Sigmoid colon (tissue), 7 donors: Measurements from ENCODE around the gene DAPK1. TPM values are rescaled to one million over a fixed set of nuclear protein-coding genes. Genes with fewer than 3 reads are reported as not detected.

Experiments used
- DNase-seq: peaks from one replicate; pipeline ENCODE4 v3.0.0-alpha.2; 2019
- H3K27ac ChIP-seq, 4 donors: fragments of 200-600 bp; sonication (generic); one replicate each; pipeline ENCODE4 v1.5.1; 2016 to 2019; ENCODE audit warnings: mild to moderate bottlenecking in 1 of 4
- H3K27me3 ChIP-seq, 3 donors: fragments of 200-600 bp; sonication (generic); one replicate each; pipeline ENCODE4 v1.5.1; 2019; ENCODE audit warnings: mild to moderate bottlenecking in 1 of 3
- H3K36me3 ChIP-seq, 4 donors: fragments of 200-600 bp; sonication (generic); one replicate each; pipeline ENCODE4 v1.5.1; 2016 to 2019
- H3K4me1 ChIP-seq, 4 donors: fragments of 200-600 bp; sonication (generic); one replicate each; pipeline ENCODE4 v1.5.1; 2017 to 2019
- H3K4me3 ChIP-seq, 4 donors: fragments of 200-600 bp; sonication (generic); one replicate each; pipeline ENCODE4 v1.5.1; 2017 to 2019; ENCODE audit warnings: mild to moderate bottlenecking in 2 of 4, moderate library complexity in 1 of 4
- H3K9me3 ChIP-seq, 4 donors: fragments of 200-600 bp in 3 of 4; sonication (generic) in 3 of 4; one replicate each; pipeline versions ENCODE4 v1.5.1 to v1.6.1; 2013 to 2019
- EP300 ChIP-seq, 4 donors: sonication (generic); formaldehyde crosslinking; IDR thresholded peaks; one replicate each; pipeline ENCODE4 v1.6.1; 2017; ENCODE audit warnings: antibody characterized with exemption in 4 of 4
- POLR2A ChIP-seq, 2 donors: fragments of 450-650 bp; IDR thresholded peaks; one replicate each; pipeline ENCODE4 v1.6.1; 2016; ENCODE audit warnings: antibody characterized with exemption in 2 of 2, mild to moderate bottlenecking in 2 of 2, moderate library complexity in 2 of 2
- POLR2AphosphoS5 ChIP-seq, 4 donors: sonication (generic); formaldehyde crosslinking; IDR thresholded peaks; one replicate each; pipeline ENCODE4 v1.6.1; 2017; ENCODE audit warnings: antibody characterized with exemption in 4 of 4
- WGBS, 2 donors: extraction: QIAGEN DNeasy Blood & Tissue Kit; methylation state at CpG; one replicate each; pipeline ENCODE4 v1.1.7; 2013; 5-methylcytosine and 5-hydroxymethylcytosine counted together
- intact Hi-C: fragments of 100-400 bp; cut with DNase I; formaldehyde crosslinking; loops from one replicate; pipeline ENCODE4 v1.15.1; 2023
- polyA plus RNA-seq, 3 donors: library from polyadenylated mRNA; stranded (reverse); fragments of 200-250 nt; gene quantifications; one replicate each; pipeline ENCODE4 v1.2.3, GENCODE V29; 2013
- total RNA-seq, 4 donors: library from RNA; depleted of rRNA; stranded (reverse); fragments of >200 nt; gene quantifications; one replicate each; pipeline ENCODE4 v1.1.0, GENCODE V29; 2016
- TF ChIP-seq, protein P1 (sequence below), 4 experiments: fragments of 450-650 bp in 3 of 4; fragments of 200-600 bp in 1 of 4; IDR thresholded peaks; one replicate each; pipeline ENCODE4 v1.5.1; 2016 to 2019; ENCODE audit warnings: antibody characterized with exemption in 4 of 4, mild to moderate bottlenecking in 3 of 4, moderate library complexity in 2 of 4
- donor health status: healthy with polysubstance abuse.
- donor health status: Bipolar disorder and iron deficiency.
- donor health status: healthy.

DAPK1 gene
- total and polyA plus RNA-seq, 7 donors = 4.8 to 92.5 (median 78.1) TPM

DNA sequence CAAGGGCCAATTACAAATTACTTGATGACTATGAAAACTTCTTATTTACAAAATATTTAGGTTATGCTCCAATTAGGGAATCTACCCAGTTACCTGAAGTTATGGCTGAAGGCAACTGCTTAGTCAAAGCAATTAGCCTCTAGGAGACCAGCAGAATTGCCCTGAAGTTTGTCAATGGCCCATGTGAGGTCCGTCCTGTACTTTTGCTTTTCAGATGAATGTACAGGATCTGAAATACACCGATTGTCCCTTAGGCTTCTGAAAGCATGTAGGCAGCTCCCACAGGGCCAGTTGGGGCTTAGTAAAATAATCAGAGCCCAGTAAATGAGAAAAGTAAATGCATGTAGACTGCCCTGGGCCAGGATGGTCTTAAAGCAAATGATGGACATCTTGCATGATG is 93.3 kb downstream of the DAPK1 start:
- no peak for TF ChIP-seq POLR2AphosphoS5 (IDR thresholded peaks at IDR 0.05)
- TF ChIP-seq EP300 (IDR thresholded peaks at IDR 0.05) = no peak
- TF ChIP-seq, protein P1, sequence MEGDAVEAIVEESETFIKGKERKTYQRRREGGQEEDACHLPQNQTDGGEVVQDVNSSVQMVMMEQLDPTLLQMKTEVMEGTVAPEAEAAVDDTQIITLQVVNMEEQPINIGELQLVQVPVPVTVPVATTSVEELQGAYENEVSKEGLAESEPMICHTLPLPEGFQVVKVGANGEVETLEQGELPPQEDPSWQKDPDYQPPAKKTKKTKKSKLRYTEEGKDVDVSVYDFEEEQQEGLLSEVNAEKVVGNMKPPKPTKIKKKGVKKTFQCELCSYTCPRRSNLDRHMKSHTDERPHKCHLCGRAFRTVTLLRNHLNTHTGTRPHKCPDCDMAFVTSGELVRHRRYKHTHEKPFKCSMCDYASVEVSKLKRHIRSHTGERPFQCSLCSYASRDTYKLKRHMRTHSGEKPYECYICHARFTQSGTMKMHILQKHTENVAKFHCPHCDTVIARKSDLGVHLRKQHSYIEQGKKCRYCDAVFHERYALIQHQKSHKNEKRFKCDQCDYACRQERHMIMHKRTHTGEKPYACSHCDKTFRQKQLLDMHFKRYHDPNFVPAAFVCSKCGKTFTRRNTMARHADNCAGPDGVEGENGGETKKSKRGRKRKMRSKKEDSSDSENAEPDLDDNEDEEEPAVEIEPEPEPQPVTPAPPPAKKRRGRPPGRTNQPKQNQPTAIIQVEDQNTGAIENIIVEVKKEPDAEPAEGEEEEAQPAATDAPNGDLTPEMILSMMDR (IDR thresholded peaks at IDR 0.05) = no peak
- TF ChIP-seq POLR2A (IDR thresholded peaks at IDR 0.05) = no peak
- Histone ChIP-seq H3K4me1 (peaks cover 0 to 64% (median 57%) of the 10 kb centered on the region in 4 donors), H3K27ac (no peak overlapping the region), H3K27me3 (no peaks in the 10 kb centered on the region), H3K9me3 (no peaks in the 10 kb centered on the region), H3K4me3 (no peak overlapping the region), H3K36me3 (no peaks in the 10 kb centered on the region)
- intact Hi-C loops = no loop called here
- no peak for DNase-seq
- WGBS, 2 donors = 92 to 94% methylated on average over 2 of the region's 2 CpGs

DNA sequence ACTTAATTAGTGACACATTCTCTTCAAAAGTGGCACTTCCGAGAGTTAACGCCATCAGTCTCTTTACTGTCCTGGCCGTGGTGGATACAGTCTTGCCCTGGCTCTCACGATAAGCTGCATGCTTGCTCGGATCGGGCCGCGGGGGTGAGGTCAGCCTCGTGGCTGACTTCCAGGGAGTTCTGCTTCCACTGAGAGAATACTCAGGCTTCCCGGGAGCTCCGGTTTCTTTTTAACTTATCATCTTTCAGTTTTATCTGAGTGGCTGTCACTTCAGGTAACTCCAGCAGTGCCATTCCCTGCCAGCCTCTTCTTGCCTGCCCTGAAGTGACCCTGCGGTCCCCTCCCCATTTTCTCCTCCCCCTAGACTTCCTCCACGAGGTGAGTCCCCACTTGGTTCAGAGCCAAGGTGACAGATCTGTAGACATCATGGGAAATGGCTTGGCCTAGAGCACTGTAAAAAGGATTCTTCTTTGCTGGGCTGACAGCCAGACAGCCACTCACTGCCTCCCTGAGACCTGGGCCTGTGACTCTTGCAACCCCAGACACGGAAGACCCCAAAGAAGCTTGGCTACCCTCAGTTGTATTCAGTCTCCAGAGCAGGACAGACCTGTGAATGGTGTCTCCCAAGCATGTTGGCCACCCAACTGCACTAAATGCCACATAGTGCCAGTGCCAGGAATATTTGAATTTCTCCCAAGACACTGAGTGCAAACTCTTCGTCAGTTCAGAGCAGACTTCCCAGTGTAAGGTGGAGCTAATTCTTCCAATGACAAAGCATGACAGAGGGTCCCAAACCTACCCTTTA is 95.1 kb downstream of the DAPK1 start:
- DNase-seq = peak; percentile 84
- H3K4me1 ChIP-seq = peaks cover 0 to 69% (median 65%) of the 10 kb centered on the region in 4 donors
- intact Hi-C loops = no loop called here
- WGBS, 2 donors = 63 to 76% methylated on average over 15 of the region's 15 CpGs
- TF ChIP-seq POLR2AphosphoS5 (IDR thresholded peaks at IDR 0.05) = no peak
- TF ChIP-seq, protein P1 (IDR thresholded peaks at IDR 0.05) = no peak
- TF ChIP-seq EP300 (IDR thresholded peaks at IDR 0.05) = no peak
- no peak for TF ChIP-seq POLR2A (IDR thresholded peaks at IDR 0.05)
- H3K27me3 ChIP-seq = no peaks in the 10 kb centered on the region
- no peaks in the 10 kb centered on the region for H3K9me3 ChIP-seq
- H3K27ac ChIP-seq = peak overlapping the region; percentile 78 to 86 (median 81)
- peak overlapping the region in 2 of 4 donors; percentile 12 to 16 for H3K4me3 ChIP-seq
- no peaks in the 10 kb centered on the region for H3K36me3 ChIP-seq

DNA sequence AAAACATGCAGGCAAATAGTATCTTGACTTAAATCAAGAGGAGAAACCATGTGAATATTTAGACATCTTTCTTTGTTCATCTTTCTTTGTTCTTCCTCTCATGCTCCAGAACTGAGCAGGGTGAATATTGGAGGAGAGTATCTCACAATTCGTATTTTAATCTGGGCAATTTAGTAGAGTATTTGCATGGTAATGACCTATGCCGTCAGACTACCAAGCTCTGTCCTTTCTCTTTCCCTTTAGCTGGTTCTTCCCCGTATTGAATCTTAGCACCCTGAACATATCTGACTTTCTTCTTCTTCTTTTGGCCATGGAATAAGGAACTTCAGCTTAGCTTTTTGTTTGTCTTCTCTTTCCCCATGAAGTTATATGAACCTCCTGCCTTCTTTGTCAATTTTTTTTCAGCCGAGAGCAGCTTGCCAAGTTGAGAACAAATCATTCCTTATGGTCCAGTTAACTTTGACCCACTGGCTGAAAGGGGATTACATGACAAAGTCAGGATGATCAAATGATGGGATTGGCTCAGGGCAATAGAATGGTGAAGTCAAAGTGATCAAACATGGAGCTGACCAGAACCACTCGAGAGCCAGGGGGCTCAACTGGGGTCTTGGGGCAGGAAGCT is 95.8 kb downstream of the DAPK1 start:
- peak overlapping the region; percentile 78 to 86 (median 81) for H3K27ac ChIP-seq
- 25 to 59% methylated on average over 5 of the region's 5 CpGs for WGBS, 2 donors
- H3K9me3 ChIP-seq = no peaks in the 10 kb centered on the region
- H3K27me3 ChIP-seq = no peaks in the 10 kb centered on the region
- H3K4me3 ChIP-seq = no peak overlapping the region
- intact Hi-C loops = no loop called here
- no peaks in the 10 kb centered on the region for H3K36me3 ChIP-seq
- DNase-seq = no peak
- TF ChIP-seq, protein P1 (IDR thresholded peaks at IDR 0.05) = no peak
- TF ChIP-seq EP300 (IDR thresholded peaks at IDR 0.05) = no peak
- TF ChIP-seq POLR2A (IDR thresholded peaks at IDR 0.05) = no peak
- TF ChIP-seq POLR2AphosphoS5 (IDR thresholded peaks at IDR 0.05) = no peak
- peaks cover 0 to 76% (median 72%) of the 10 kb centered on the region in 4 donors for H3K4me1 ChIP-seq

DNA sequence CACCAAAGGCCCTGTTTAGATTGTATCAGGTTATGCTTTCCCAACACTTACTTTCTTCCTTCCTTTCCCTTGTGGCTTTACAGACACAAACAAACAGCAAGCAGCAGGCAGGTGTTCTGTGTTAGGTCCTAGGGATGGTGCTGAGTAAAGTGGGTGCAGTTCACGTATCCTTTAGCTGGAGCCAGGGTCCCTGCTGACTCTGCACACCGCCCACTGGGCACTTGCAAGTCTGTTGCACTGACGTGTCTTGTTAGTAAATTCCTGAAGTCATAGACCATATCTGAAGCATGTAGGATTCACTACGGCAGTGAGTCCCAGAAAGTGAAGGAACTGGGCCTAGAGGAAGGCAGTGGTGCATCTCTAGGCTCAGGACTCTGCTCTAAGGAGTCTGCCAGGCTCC is 96.5 kb downstream of the DAPK1 start:
- H3K27me3 ChIP-seq = no peaks in the 10 kb centered on the region
- WGBS, 2 donors = 86 to 88% methylated on average over 4 of the region's 4 CpGs
- intact Hi-C loops = no loop called here
- peaks cover 0 to 83% (median 80%) of the 10 kb centered on the region in 4 donors for H3K4me1 ChIP-seq
- H3K9me3 ChIP-seq = no peaks in the 10 kb centered on the region
- no peaks in the 10 kb centered on the region for H3K36me3 ChIP-seq
- no peak for DNase-seq
- H3K27ac ChIP-seq = peak overlapping the region; percentile 78 to 86 (median 81)
- TF ChIP-seq POLR2AphosphoS5 (IDR thresholded peaks at IDR 0.05) = peak in 1 of 4 donors; percentile 19
- TF ChIP-seq POLR2A (IDR thresholded peaks at IDR 0.05) = no peak
- H3K4me3 ChIP-seq = no peak overlapping the region

DNA sequence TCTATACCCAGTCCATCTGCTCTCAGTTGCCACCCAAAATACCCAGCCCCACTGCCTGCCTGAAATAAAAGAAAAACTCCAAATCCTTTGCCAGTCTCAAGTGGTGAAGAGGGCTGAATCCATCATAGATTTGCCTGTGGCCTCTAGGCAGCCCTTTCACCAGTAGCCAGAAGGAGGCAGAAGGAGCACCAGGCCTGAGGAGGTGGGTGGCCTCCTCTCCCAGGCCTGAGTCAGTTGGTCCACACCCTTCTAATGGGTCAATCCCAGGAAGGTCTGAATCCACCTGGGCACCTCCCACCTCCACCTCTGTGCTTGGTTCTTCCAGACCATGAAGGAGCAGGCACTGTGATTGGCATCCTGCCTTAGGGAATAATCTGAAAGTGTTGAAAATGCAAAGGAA is 97.0 kb downstream of the DAPK1 start:
- Histone ChIP-seq H3K4me3 (no peak overlapping the region), H3K27ac (peak overlapping the region; percentile 78 to 86 (median 81)), H3K9me3 (no peaks in the 10 kb centered on the region), H3K27me3 (no peaks in the 10 kb centered on the region), H3K4me1 (peaks cover 0 to 88% (median 84%) of the 10 kb centered on the region in 4 donors), H3K36me3 (no peaks in the 10 kb centered on the region)
- no peak for DNase-seq
- TF ChIP-seq, protein P1 (IDR thresholded peaks at IDR 0.05) = no peak
- TF ChIP-seq POLR2A (IDR thresholded peaks at IDR 0.05) (no peak), POLR2AphosphoS5 (IDR thresholded peaks at IDR 0.05) (no peak), EP300 (IDR thresholded peaks at IDR 0.05) (no peak)
- intact Hi-C loops = loop anchor here (5.0 kb wide), 1 partner anchor 97 kb away; the partner anchor contains the start of gene DAPK1
